ENCODE results near the gene P4HTM.

P4HTM gene

GRCh38 chr3:49025793-49026520 is 35.9 kb downstream of the P4HTM start:
- no peak for DNase-seq
- H2BK5ac ChIP-seq (ENCODE audit: low read length) = no peak overlapping the region
- no peak overlapping the region for H3K4me3 ChIP-seq (ENCODE audit: low read length)
- no peak overlapping the region for H4K8ac ChIP-seq (ENCODE audit: low read depth, low read length)
- no peak overlapping the region for H2BK120ac ChIP-seq (ENCODE audit: low read depth, low read length)
- WGBS (ENCODE audit: extremely low coverage, insufficient coverage, low lambda C conversion rate) = no CpG with 5 or more reads among the region's 8 CpGs
- H2AK5ac ChIP-seq (ENCODE audit: low read length) = no peak overlapping the region
- H3K4me1 ChIP-seq (ENCODE audit: control insufficient read depth, low read depth, low read length) = peaks cover 14% of the 10 kb centered on the region
- no peaks in the 10 kb centered on the region for H3K27me3 ChIP-seq (ENCODE audit: insufficient read depth, low read length, poor library complexity)
- no peak overlapping the region for H3K18ac ChIP-seq (ENCODE audit: low read length)
- no peak overlapping the region for H3K4me2 ChIP-seq (ENCODE audit: low read length)
- H3K27ac ChIP-seq (ENCODE audit: low read depth, low read length) = no peak overlapping the region
- peaks cover 20% of the 10 kb centered on the region for H3K79me1 ChIP-seq (ENCODE audit: low read length)
- H3K9ac ChIP-seq (ENCODE audit: low read length) = no peak overlapping the region
- H3K79me2 ChIP-seq (ENCODE audit: control insufficient read depth, insufficient read depth, low read length) = peaks cover 20% of the 10 kb centered on the region
- peaks cover 20% of the 10 kb centered on the region for H3K36me3 ChIP-seq (ENCODE audit: control insufficient read depth, insufficient read depth, low read length)
- H2BK15ac ChIP-seq (replicated peaks; ENCODE audit: low read depth) = no peak overlapping the region
- H3K23ac ChIP-seq (ENCODE audit: low read length) = no peak overlapping the region
- no peak overlapping the region for H3K56ac ChIP-seq (ENCODE audit: low read length)
- H3K4ac ChIP-seq (ENCODE audit: low read depth, low read length) = no peak overlapping the region
- H4K5ac ChIP-seq (ENCODE audit: low read length) = no peak overlapping the region

- H3K56ac ChIP-seq (ENCODE audit: low read length) = no peak overlapping the region
- H3K27ac ChIP-seq (ENCODE audit: low read depth, low read length) = no peak overlapping the region
- H3K4me1 ChIP-seq (ENCODE audit: control insufficient read depth, low read depth, low read length) = peaks cover 14% of the 10 kb centered on the region
- DNase-seq = no peak
- H2BK120ac ChIP-seq (ENCODE audit: low read depth, low read length) = no peak overlapping the region
- H3K4me2 ChIP-seq (ENCODE audit: low read length) = no peak overlapping the region
- H3K18ac ChIP-seq (ENCODE audit: low read length) = no peak overlapping the region
- no peak overlapping the region for H3K23ac ChIP-seq (ENCODE audit: low read length)
- H3K27me3 ChIP-seq (ENCODE audit: insufficient read depth, low read length, poor library complexity) = no peaks in the 10 kb centered on the region
- H4K8ac ChIP-seq (ENCODE audit: low read depth, low read length) = no peak overlapping the region
- no CpG with 5 or more reads among the region's 3 CpGs for WGBS (ENCODE audit: extremely low coverage, insufficient coverage, low lambda C conversion rate)
- H3K4ac ChIP-seq (ENCODE audit: low read depth, low read length) = no peak overlapping the region
- H3K79me2 ChIP-seq (ENCODE audit: control insufficient read depth, insufficient read depth, low read length) = peaks cover 20% of the 10 kb centered on the region
- H4K5ac ChIP-seq (ENCODE audit: low read length) = no peak overlapping the region
- no peak overlapping the region for H2AK5ac ChIP-seq (ENCODE audit: low read length)
- no peak overlapping the region for H2BK15ac ChIP-seq (replicated peaks; ENCODE audit: low read depth)
- H2BK5ac ChIP-seq (ENCODE audit: low read length) = no peak overlapping the region
- peaks cover 20% of the 10 kb centered on the region for H3K79me1 ChIP-seq (ENCODE audit: low read length)
- H3K9ac ChIP-seq (ENCODE audit: low read length) = no peak overlapping the region
- peaks cover 23% of the 10 kb centered on the region for H3K36me3 ChIP-seq (ENCODE audit: control insufficient read depth, insufficient read depth, low read length)
- H3K4me3 ChIP-seq (ENCODE audit: low read length) = no peak overlapping the region
These were observed 36.5 kb downstream of the P4HTM start for GRCh38 chr3:49026536-49026935.

GRCh38 chr3:49027634-49028033 is 37.6 kb downstream of the P4HTM start:
- WGBS (ENCODE audit: extremely low coverage, insufficient coverage, low lambda C conversion rate) = no CpG with 5 or more reads among the region's 9 CpGs
- no peak overlapping the region for H2AK5ac ChIP-seq (ENCODE audit: low read length)
- peaks cover 16% of the 10 kb centered on the region for H3K79me2 ChIP-seq (ENCODE audit: control insufficient read depth, insufficient read depth, low read length)

GRCh38 chr3:49028298-49028672 is 38.2 kb downstream of the P4HTM start:
- H3K56ac ChIP-seq (ENCODE audit: low read length) = peak overlapping the region; percentile 90
- no peak overlapping the region for H2BK5ac ChIP-seq (ENCODE audit: low read length)
- peaks cover 14% of the 10 kb centered on the region for H3K79me1 ChIP-seq (ENCODE audit: low read length)
- H3K9ac ChIP-seq (ENCODE audit: low read length) = peak overlapping the region; percentile 77
- WGBS (ENCODE audit: extremely low coverage, insufficient coverage, low lambda C conversion rate) = no CpG with 5 or more reads among the region's 4 CpGs
- no peak overlapping the region for H2AK5ac ChIP-seq (ENCODE audit: low read length)
- H3K18ac ChIP-seq (ENCODE audit: low read length) = no peak overlapping the region
- no peak overlapping the region for H3K4me3 ChIP-seq (ENCODE audit: low read length)
- peaks cover 10% of the 10 kb centered on the region for H3K79me2 ChIP-seq (ENCODE audit: control insufficient read depth, insufficient read depth, low read length)
- peaks cover 10% of the 10 kb centered on the region for H3K4me1 ChIP-seq (ENCODE audit: control insufficient read depth, low read depth, low read length)
- H3K36me3 ChIP-seq (ENCODE audit: control insufficient read depth, insufficient read depth, low read length) = peaks cover 29% of the 10 kb centered on the region
- H3K27ac ChIP-seq (ENCODE audit: low read depth, low read length) = no peak overlapping the region
- no peak overlapping the region for H4K8ac ChIP-seq (ENCODE audit: low read depth, low read length)
- no peak overlapping the region for H3K23ac ChIP-seq (ENCODE audit: low read length)
- no peak overlapping the region for H3K4ac ChIP-seq (ENCODE audit: low read depth, low read length)
- H3K27me3 ChIP-seq (ENCODE audit: insufficient read depth, low read length, poor library complexity) = no peaks in the 10 kb centered on the region
- DNase-seq = no peak
- peak overlapping the region; percentile 94 for H3K4me2 ChIP-seq (ENCODE audit: low read length)
- no peak overlapping the region for H4K5ac ChIP-seq (ENCODE audit: low read length)
- no peak overlapping the region for H2BK15ac ChIP-seq (replicated peaks; ENCODE audit: low read depth)
- no peak overlapping the region for H2BK120ac ChIP-seq (ENCODE audit: low read depth, low read length)

More at GRCh38 chr3:49027634-49028033, 37.6 kb downstream of the P4HTM start:
- no peak overlapping the region for H3K56ac ChIP-seq (ENCODE audit: low read length)
- no peak overlapping the region for H2BK5ac ChIP-seq (ENCODE audit: low read length)
- no peak overlapping the region for H3K27ac ChIP-seq (ENCODE audit: low read depth, low read length)
- peak overlapping the region; percentile 25 for H3K9ac ChIP-seq (ENCODE audit: low read length)
- no peak overlapping the region for H2BK120ac ChIP-seq (ENCODE audit: low read depth, low read length)
- no peak overlapping the region for H2BK15ac ChIP-seq (replicated peaks; ENCODE audit: low read depth)
- no peak overlapping the region for H3K4ac ChIP-seq (ENCODE audit: low read depth, low read length)
- H4K8ac ChIP-seq (ENCODE audit: low read depth, low read length) = no peak overlapping the region
- no peak overlapping the region for H3K4me3 ChIP-seq (ENCODE audit: low read length)
- no peak for DNase-seq
- peaks cover 17% of the 10 kb centered on the region for H3K79me1 ChIP-seq (ENCODE audit: low read length)
- peaks cover 25% of the 10 kb centered on the region for H3K36me3 ChIP-seq (ENCODE audit: control insufficient read depth, insufficient read depth, low read length)
- no peak overlapping the region for H4K5ac ChIP-seq (ENCODE audit: low read length)
- H3K27me3 ChIP-seq (ENCODE audit: insufficient read depth, low read length, poor library complexity) = no peaks in the 10 kb centered on the region
- H3K23ac ChIP-seq (ENCODE audit: low read length) = no peak overlapping the region
- H3K4me2 ChIP-seq (ENCODE audit: low read length) = no peak overlapping the region
- peaks cover 14% of the 10 kb centered on the region for H3K4me1 ChIP-seq (ENCODE audit: control insufficient read depth, low read depth, low read length)
- H3K18ac ChIP-seq (ENCODE audit: low read length) = no peak overlapping the region

- peaks cover 30% of the 10 kb centered on the region for H3K36me3 ChIP-seq (ENCODE audit: control insufficient read depth, insufficient read depth, low read length)
- H2BK120ac ChIP-seq (ENCODE audit: low read depth, low read length) = no peak within 1 kb of the TSS
- peak within 1 kb of the TSS; percentile 24 for H3K27ac ChIP-seq (ENCODE audit: low read depth, low read length)
- H4K5ac ChIP-seq (ENCODE audit: low read length) = no peak within 1 kb of the TSS
- H3K79me2 ChIP-seq (ENCODE audit: control insufficient read depth, insufficient read depth, low read length) = peaks cover 10% of the 10 kb centered on the region
- peak within 1 kb of the TSS; percentile 77 for H3K9ac ChIP-seq (ENCODE audit: low read length)
- H3K4ac ChIP-seq (ENCODE audit: low read depth, low read length) = peak within 1 kb of the TSS; percentile 36
- DNase-seq = peak; percentile 94
- no peak within 1 kb of the TSS for H2BK5ac ChIP-seq (ENCODE audit: low read length)
- no peak within 1 kb of the TSS for H4K8ac ChIP-seq (ENCODE audit: low read depth, low read length)
- H3K18ac ChIP-seq (ENCODE audit: low read length) = peak within 1 kb of the TSS; percentile 70
- H3K4me1 ChIP-seq (ENCODE audit: control insufficient read depth, low read depth, low read length) = peaks cover 10% of the 10 kb centered on the region
- peak within 1 kb of the TSS; percentile 90 for H3K56ac ChIP-seq (ENCODE audit: low read length)
- H2BK15ac ChIP-seq (replicated peaks; ENCODE audit: low read depth) = no peak within 1 kb of the TSS
- H3K27me3 ChIP-seq (ENCODE audit: insufficient read depth, low read length, poor library complexity) = no peaks in the 10 kb centered on the region
- peaks cover 14% of the 10 kb centered on the region for H3K79me1 ChIP-seq (ENCODE audit: low read length)
- H2AK5ac ChIP-seq (ENCODE audit: low read length) = peak within 1 kb of the TSS; percentile 90
- H3K23ac ChIP-seq (ENCODE audit: low read length) = no peak within 1 kb of the TSS
- H3K4me3 ChIP-seq (ENCODE audit: low read length) = peak within 1 kb of the TSS; percentile 18
- peak within 1 kb of the TSS; percentile 94 for H3K4me2 ChIP-seq (ENCODE audit: low read length)
- WGBS (ENCODE audit: extremely low coverage, insufficient coverage, low lambda C conversion rate) = no CpG with 5 or more reads among the region's 55 CpGs
These were observed 38.9 kb downstream of the P4HTM start, which contains the start of gene IMPDH2 for GRCh38 chr3:49028673-49029562. Gene IMPDH2, minus strand, starts transcription at chr3:49029398. Its CDS starts 48 bp downstream, at chr3:49029350.
